ENCODE data around the gene HS3ST2. TPM values are rescaled to one million over a fixed set of nuclear protein-coding genes. Genes with fewer than 3 reads are reported as not detected.

Gene HS3ST2
- total and polyA plus RNA-seq, 2 of the 8 experiments (the other 6 are each of a cell fraction or from before 2014, with no cell fraction given): 1.7 to 3.7 TPM

GRCh38 chr16:22785552-22785951 lies 28.4 kb upstream of the HS3ST2 start:
- Histone ChIP-seq H3K18ac (ENCODE audit: extremely low read depth, low read length) (no peak overlapping the region), H3K4me1 (replicated peaks in 1 of 4; ENCODE audit: control insufficient read depth in 3 of 4, insufficient read depth in 4 of 4, low read length in 3 of 4) (peaks cover 0 to 6% (median 5%) of the 10 kb centered on the region in 4 experiments; a peak in 3 of 7 replicates), H2BK120ac (replicated peaks; ENCODE audit: low read depth, low read length) (no peak overlapping the region), H4K91ac (replicated peaks; ENCODE audit: insufficient read length, low read length) (no peak overlapping the region), H4K8ac (ENCODE audit: extremely low read depth, insufficient read depth, low read length) (no peak overlapping the region), H3K4me2 (ENCODE audit: insufficient read depth in 1 of 2, low read depth in 2 of 2, low read length in 2 of 2) (no peak overlapping the region), H3K4ac (replicated peaks; ENCODE audit: insufficient read length, low read depth, low read length) (no peak overlapping the region), H2AFZ (ENCODE audit: low read length) (no peak overlapping the region), H2BK15ac (ENCODE audit: low read length) (no peak overlapping the region), H3K9me3 (ENCODE audit: insufficient read depth in 2 of 2, low read depth in 1 of 2, low read length in 1 of 2) (no peaks in the 10 kb centered on the region), H3K27ac (ENCODE audit: low read depth, low read length) (no peak overlapping the region), H3K36me3 (ENCODE audit: control insufficient read depth in 2 of 4, insufficient read depth in 4 of 4, low read length in 3 of 4) (no peaks in the 10 kb centered on the region), H3K23me2 (ENCODE audit: low read depth, low read length) (no peaks in the 10 kb centered on the region), H3K27me3 (replicated peaks in 1 of 4; ENCODE audit: control insufficient read depth in 3 of 4, extremely low read depth in 1 of 4, insufficient read depth in 3 of 4, low read length in 3 of 4) (no peaks in the 10 kb centered on the region), H2BK5ac (ENCODE audit: low read depth, low read length) (no peak overlapping the region), H3K14ac (ENCODE audit: insufficient read length) (no peak overlapping the region), H3K9ac (replicated peaks in 1 of 4; ENCODE audit: extremely low read depth in 1 of 4, low read depth in 3 of 4, low read length in 3 of 4) (no peak overlapping the region), H3K23ac (ENCODE audit: insufficient read length) (no peak overlapping the region), H2BK20ac (ENCODE audit: low read length) (no peak overlapping the region), H2AK5ac (ENCODE audit: low read depth, low read length) (no peak overlapping the region), H3K56ac (replicated peaks; ENCODE audit: insufficient read length, low read depth, low read length) (no peak overlapping the region), H3K79me2 (ENCODE audit: control insufficient read depth in 1 of 2, insufficient read depth in 2 of 2, low read length in 2 of 2) (no peaks in the 10 kb centered on the region), H4K5ac (ENCODE audit: insufficient read length, low read depth, low read length) (no peak overlapping the region), H3K79me1 (ENCODE audit: low read depth, low read length) (no peaks in the 10 kb centered on the region), H2BK12ac (ENCODE audit: low read depth, low read length) (no peak overlapping the region), H4K20me1 (replicated peaks in 1 of 2; ENCODE audit: control insufficient read depth in 1 of 2, insufficient read depth in 2 of 2, low read length in 2 of 2) (no peaks in the 10 kb centered on the region), H3K4me3 (ENCODE audit: extremely low read depth in 1 of 4, insufficient read depth in 2 of 4, low read depth in 3 of 4, low read length in 4 of 4) (no peak overlapping the region)
- DNase-seq (ENCODE audit: low read depth in 1 of 2, low spot score in 2 of 2) (no peak), FAIRE-seq (no peak)
- TF ChIP-seq SIRT6 (IDR thresholded peaks at IDR 0.05; ENCODE audit: low read length): no peak
- no peak for TF ChIP-seq HDAC6 (IDR thresholded peaks at IDR 0.05; ENCODE audit: low read depth, low read length)
- TF ChIP-seq SP2 (IDR thresholded peaks at IDR 0.05; ENCODE audit: low read length): no peak
- CTCF ChIA-PET (ENCODE audit: partially characterized antibody): no interaction called here
- 88% methylated on average over 5 of the region's 5 CpGs; no CpG with 5 or more reads in 1 of the 2 experiments for WGBS, 2 experiments (ENCODE audit: extremely low coverage in 1 of 2, insufficient coverage in 1 of 2, insufficient read length in 1 of 2, insufficient replicate concordance in 2 of 2, low coverage in 1 of 2, low lambda C conversion rate in 2 of 2, missing lambda C conversion rate in 1 of 2)
- POLR2A ChIA-PET (ENCODE audit: partially characterized antibody): no interaction called here
